SK-N-MC (cell line): ENCODE measurements around the gene CENPL.

Experiments
- EZH2 ChIP-seq: fragments of 200-600 bp; sonication (generic); IDR thresholded peaks from one replicate; pipeline ENCODE4 v1.6.1; 2017; ENCODE audit warnings: antibody characterized with exemption
- POLR2AphosphoS5 ChIP-seq: IDR thresholded peaks from 2 replicates; pipeline ENCODE4 v1.6.1; 2012; ENCODE audit warnings: mild to moderate bottlenecking, low read depth, low read length, borderline replicate concordance

DNA sequence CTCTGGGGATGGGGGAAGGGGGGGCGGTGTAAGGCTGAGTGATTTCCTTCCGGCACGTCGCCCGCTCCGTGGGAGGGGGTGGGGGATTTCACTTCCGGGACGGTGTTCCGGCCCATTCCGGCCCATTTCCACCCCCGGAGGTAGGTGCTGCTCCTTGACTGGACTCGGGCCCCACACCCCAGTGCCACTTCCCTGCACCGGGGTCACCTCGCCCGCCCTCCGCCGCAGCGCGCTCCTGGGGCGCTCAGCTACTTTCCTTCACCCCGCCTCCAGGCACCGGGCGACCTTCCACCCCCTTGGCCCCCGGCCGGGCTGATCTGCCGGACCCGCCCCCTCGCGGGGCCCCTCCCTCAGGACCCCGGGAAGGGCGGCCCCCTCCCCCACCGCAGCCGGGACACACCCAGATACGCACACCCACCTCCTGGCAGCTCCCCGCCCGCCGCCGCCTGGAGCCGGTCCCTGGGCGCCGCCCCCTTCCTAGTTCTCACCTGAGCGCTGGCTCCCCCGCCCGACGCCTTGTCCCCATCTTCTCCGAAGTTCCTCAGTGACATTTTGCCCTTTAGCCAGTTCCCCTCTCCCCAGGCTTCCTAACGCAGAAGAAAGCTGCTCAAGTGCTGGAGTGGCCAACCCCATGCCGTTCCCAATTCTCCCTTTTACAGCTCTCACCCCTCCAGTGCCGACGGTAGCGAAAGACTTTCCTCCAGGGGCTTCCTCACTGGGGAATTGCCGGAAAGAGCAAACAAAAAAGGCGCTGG lies 43.8 kb upstream of the CENPL start, which contains the start of gene ZBTB37:
- TF ChIP-seq EZH2 (no peak), POLR2AphosphoS5 (no peak)
